PC-3 (cell line): ENCODE results near the gene NUPR1. TPM values are rescaled to one million over a fixed set of nuclear protein-coding genes. Genes with fewer than 3 reads are reported as not detected.

Experiments used
- ATAC-seq: fragments of 200-7000 bp; cut with Tn5 transposase; 2 replicates; pipeline ENCODE4 v1.9.1; 2020; ENCODE audit warnings: mild to moderate bottlenecking, moderate library complexity
- BruUV-seq: library from RNA; stranded (reverse); fragments of 400-500 nt; replicated peaks from 2 replicates; lab custom pipeline; 2021; lab: Mats Ljungman, UMichigan
- CTCF ChIA-PET: fragments of 300-600 bp; sonication (Branson Sonifier 250); formaldehyde crosslinking; loops from one replicate; lab custom pipeline; 2022; ENCODE audit warnings: antibody characterized with exemption; lab: Charles Lee
- POLR2A ChIA-PET: fragments of 300-600 bp; sonication (Branson Sonifier 250); formaldehyde crosslinking; loops from one replicate; lab custom pipeline; 2022; ENCODE audit warnings: antibody characterized with exemption; ENCODE audit not compliant: unreplicated experiment; lab: Charles Lee
- DNase-seq: peaks from one replicate; pipeline ENCODE4 v3.0.0-alpha.2; 2015
- H2AFZ ChIP-seq: fragments of 300-600 bp; sonication (generic); 2 replicates; pipeline ENCODE4 v1.6.0; 2016; ENCODE audit warnings: antibody characterized with exemption, low read length
- H3F3A ChIP-seq: fragments of 300-600 bp; sonication (generic); one replicate; pipeline ENCODE4 v1.6.0; 2017; ENCODE audit warnings: antibody characterized with exemption, low read length, control low read depth, mild to moderate bottlenecking; ENCODE audit not compliant: unreplicated experiment
- H3K27ac ChIP-seq: fragments of 300-600 bp; sonication (generic); 2 replicates; pipeline ENCODE4 v1.5.1; 2016; ENCODE audit warnings: mild to moderate bottlenecking, low read length
- H3K27me3 ChIP-seq: fragments of 300-600 bp; sonication (generic); 2 replicates; pipeline ENCODE4 v1.6.1; 2016; ENCODE audit warnings: low read length, mixed read lengths
- H3K36me3 ChIP-seq: fragments of 300-600 bp; sonication (generic); 2 replicates; pipeline ENCODE4 v1.6.1; 2016; ENCODE audit warnings: low read depth, mixed run types, low read length, mixed read lengths
- H3K4me1 ChIP-seq: fragments of 300-600 bp; sonication (generic); 2 replicates; pipeline ENCODE4 v1.5.1; 2016; ENCODE audit warnings: low read length; ENCODE audit not compliant: insufficient read depth
- H3K4me2 ChIP-seq: fragments of 300-600 bp; sonication (generic); 2 replicates; pipeline ENCODE4 v1.6.0; 2016; ENCODE audit warnings: low read length
- H3K4me3 ChIP-seq: fragments of 300-600 bp; sonication (generic); 2 replicates; pipeline ENCODE4 v1.5.1; 2016; ENCODE audit warnings: mild to moderate bottlenecking, low read length, mixed read lengths
- H3K79me2 ChIP-seq: fragments of 300-600 bp; sonication (generic); 2 replicates; pipeline ENCODE4 v1.6.1; 2017; ENCODE audit warnings: low read length, mixed read lengths
- H3K9ac ChIP-seq: fragments of 300-600 bp; sonication (generic); 2 replicates; pipeline ENCODE4 v1.6.0; 2016; ENCODE audit warnings: mild to moderate bottlenecking, low read length
- H3K9me2 ChIP-seq: fragments of 300-600 bp; sonication (generic); replicated peaks from 2 replicates; pipeline ENCODE4 v1.6.1; 2016; ENCODE audit warnings: mixed run types, low read length, mixed read lengths
- H3K9me3 ChIP-seq: fragments of 300-600 bp; sonication (generic); 2 replicates; pipeline ENCODE4 v1.6.1; 2016; ENCODE audit warnings: low read length, mixed read lengths
- H4K20me1 ChIP-seq: fragments of 300-600 bp; sonication (generic); 2 replicates; pipeline ENCODE4 v1.6.1; 2016; ENCODE audit warnings: low read length, mixed read lengths
- EZH2 ChIP-seq: fragments of 300-600 bp; sonication (generic); IDR thresholded peaks from one replicate; pipeline ENCODE4 v1.6.1; 2017; ENCODE audit warnings: antibody characterized with exemption, mild to moderate bottlenecking, low read length; ENCODE audit not compliant: unreplicated experiment
- EZH2phosphoT487 ChIP-seq: fragments of 300-600 bp; sonication (generic); IDR thresholded peaks from 2 replicates; pipeline ENCODE4 v1.6.1; 2018; ENCODE audit warnings: mild to moderate bottlenecking, antibody characterized with exemption, low read length, borderline replicate concordance
- intact Hi-C: fragments of 100-400 bp; cut with micrococcal nuclease; formaldehyde crosslinking; loops from 2 replicates; pipeline ENCODE4 v1.9.0; 2023
- total RNA-seq: library from RNA; depleted of rRNA; stranded (reverse); fragments of >200 nt; gene quantifications from 2 replicates; pipeline ENCODE4 v1.2.3, GENCODE V29; 2014
- TF ChIP-seq, protein P1 (sequence below): fragments of 300-600 bp; sonication (generic); conservative IDR thresholded peaks from 2 replicates; pipeline ENCODE4 v1.5.1; 2017; ENCODE audit warnings: antibody characterized with exemption, low read depth, mild to moderate bottlenecking, low read length

The NUPR1 gene
- total RNA-seq, 1 experiment from 2014 or later = 16.5 TPM

DNA sequence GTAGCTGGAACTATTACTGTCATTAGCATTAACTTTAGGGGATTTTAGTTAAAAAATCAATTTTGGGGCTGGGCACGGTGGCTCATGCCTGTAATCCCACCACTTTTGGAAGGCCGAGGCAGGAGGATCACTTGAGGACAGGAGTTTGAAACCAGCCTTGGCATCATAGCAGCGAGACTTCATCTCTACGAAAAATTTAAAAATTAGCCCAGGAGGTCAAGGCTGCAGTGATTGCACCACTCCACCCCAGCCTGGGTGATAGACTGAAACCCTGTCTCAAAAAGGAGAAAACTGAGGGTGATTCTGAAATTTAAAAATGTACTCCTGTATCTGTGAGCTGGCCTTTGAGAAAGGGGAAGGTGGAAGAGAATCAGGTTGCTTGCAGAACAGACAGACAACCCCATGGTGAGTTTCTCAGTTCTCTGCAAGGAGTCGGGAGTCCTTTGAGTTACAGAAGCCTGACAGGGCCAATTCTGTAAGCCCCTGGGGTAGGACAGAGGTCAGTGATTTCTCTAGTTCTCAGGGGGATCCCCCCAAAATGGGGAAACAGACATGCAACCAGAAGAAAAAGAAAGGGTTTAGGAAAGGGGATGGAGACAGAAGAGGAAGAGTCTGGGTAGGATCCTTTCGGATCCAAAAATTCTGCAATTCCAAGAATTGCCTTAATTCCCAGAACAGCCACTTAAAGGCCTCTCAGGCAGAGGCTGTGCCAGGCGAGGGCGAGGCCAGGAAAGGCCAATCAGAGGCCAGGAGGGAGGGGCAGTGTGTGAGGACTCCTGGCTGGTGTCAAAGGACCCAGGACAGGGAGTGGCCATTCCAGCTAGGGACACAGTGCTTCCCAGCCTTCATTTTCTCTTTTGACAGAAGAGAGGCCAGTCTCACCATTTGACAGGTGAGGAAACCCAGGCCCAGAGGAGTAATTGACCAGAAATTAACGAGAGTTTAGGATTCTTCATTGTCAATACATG is 6.7 kb downstream of the NUPR1 start:
- Histone ChIP-seq H3K27me3 (no peaks in the 10 kb centered on the region), H3K9ac (no peak overlapping the region), H3K4me3 (no peak overlapping the region), H3K9me3 (no peaks in the 10 kb centered on the region), H3K4me2 (no peak overlapping the region), H2AFZ (no peak overlapping the region), H3K79me2 (no peaks in the 10 kb centered on the region), H3F3A (no peaks in the 10 kb centered on the region), H3K4me1 (no peaks in the 10 kb centered on the region), H4K20me1 (no peaks in the 10 kb centered on the region), H3K9me2 (no peaks in the 10 kb centered on the region), H3K27ac (no peak overlapping the region), H3K36me3 (no peaks in the 10 kb centered on the region)
- TF ChIP-seq, protein P1, sequence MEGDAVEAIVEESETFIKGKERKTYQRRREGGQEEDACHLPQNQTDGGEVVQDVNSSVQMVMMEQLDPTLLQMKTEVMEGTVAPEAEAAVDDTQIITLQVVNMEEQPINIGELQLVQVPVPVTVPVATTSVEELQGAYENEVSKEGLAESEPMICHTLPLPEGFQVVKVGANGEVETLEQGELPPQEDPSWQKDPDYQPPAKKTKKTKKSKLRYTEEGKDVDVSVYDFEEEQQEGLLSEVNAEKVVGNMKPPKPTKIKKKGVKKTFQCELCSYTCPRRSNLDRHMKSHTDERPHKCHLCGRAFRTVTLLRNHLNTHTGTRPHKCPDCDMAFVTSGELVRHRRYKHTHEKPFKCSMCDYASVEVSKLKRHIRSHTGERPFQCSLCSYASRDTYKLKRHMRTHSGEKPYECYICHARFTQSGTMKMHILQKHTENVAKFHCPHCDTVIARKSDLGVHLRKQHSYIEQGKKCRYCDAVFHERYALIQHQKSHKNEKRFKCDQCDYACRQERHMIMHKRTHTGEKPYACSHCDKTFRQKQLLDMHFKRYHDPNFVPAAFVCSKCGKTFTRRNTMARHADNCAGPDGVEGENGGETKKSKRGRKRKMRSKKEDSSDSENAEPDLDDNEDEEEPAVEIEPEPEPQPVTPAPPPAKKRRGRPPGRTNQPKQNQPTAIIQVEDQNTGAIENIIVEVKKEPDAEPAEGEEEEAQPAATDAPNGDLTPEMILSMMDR = no peak
- no peak for TF ChIP-seq EZH2
- TF ChIP-seq EZH2phosphoT487 = no peak
- CTCF ChIA-PET = no interaction called here
- ATAC-seq (peak; percentile 71), DNase-seq (no peak)
- BruUV-seq = no TSS peak
- intact Hi-C loops = no loop called here
- POLR2A ChIA-PET = no interaction called here

DNA sequence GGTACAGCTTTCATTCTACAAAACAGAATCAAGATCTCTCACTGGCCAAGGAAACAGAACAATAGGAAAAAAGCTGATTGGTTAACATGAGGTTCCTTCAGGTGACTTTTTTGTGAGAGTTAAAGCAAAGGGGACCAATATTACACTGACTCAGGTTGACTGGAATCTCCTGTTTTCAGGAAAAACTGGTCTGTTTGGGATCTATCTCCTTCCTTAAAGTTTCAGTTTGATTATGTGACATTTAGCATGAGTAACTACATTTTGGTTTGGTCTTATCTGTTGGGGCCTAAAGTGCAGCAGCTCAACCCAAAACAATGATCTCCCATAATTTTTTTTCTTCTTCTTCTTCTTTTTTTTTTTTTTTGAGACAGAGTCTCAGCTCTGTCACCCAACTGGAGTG is 9.7 kb downstream of the NUPR1 start:
- no peaks in the 10 kb centered on the region for H3K27me3 ChIP-seq
- POLR2A ChIA-PET = no interaction called here
- no peaks in the 10 kb centered on the region for H3K36me3 ChIP-seq
- TF ChIP-seq EZH2phosphoT487 = no peak
- TF ChIP-seq, protein P1 = no peak
- no peak for TF ChIP-seq EZH2
- H3F3A ChIP-seq = no peaks in the 10 kb centered on the region
- H3K9me3 ChIP-seq = no peaks in the 10 kb centered on the region
- no TSS peak for BruUV-seq
- H3K79me2 ChIP-seq = no peaks in the 10 kb centered on the region
- H2AFZ ChIP-seq = no peak overlapping the region
- no peak overlapping the region for H3K27ac ChIP-seq
- CTCF ChIA-PET = no interaction called here
- peak; percentile 28 for DNase-seq
- intact Hi-C loops = no loop called here
- no peak overlapping the region for H3K4me3 ChIP-seq
- H3K9ac ChIP-seq = no peak overlapping the region
- no peaks in the 10 kb centered on the region for H4K20me1 ChIP-seq
- H3K4me2 ChIP-seq = no peak overlapping the region
- ATAC-seq = no peak
- no peaks in the 10 kb centered on the region for H3K4me1 ChIP-seq
- no peaks in the 10 kb centered on the region for H3K9me2 ChIP-seq

DNA sequence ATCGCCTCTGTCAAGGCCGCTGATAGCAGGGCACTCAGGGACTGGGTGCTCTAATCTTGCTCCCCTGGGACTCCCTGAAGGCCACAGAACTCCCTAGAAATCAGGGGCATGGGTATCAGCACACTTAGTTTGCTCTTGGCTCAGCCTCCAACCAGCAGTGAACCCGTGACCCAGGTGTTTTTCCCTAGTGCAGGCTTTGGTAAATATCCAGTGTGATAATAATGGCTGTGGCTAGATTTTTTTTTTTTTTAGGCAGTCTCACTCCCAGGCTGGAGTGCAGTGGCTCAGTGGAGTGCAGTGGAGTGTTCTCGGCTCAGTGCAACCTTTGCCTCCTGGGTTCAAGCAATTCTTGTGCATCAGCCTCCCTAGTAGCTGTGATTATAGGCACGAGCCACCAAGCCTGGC is 10.3 kb downstream of the NUPR1 start:
- no peaks in the 10 kb centered on the region for H3K36me3 ChIP-seq
- H3K79me2 ChIP-seq = no peaks in the 10 kb centered on the region
- no peak overlapping the region for H2AFZ ChIP-seq
- CTCF ChIA-PET = no interaction called here
- ATAC-seq (no peak), DNase-seq (no peak)
- H4K20me1 ChIP-seq = no peaks in the 10 kb centered on the region
- POLR2A ChIA-PET = no interaction called here
- BruUV-seq = no TSS peak
- H3K9me2 ChIP-seq = no peaks in the 10 kb centered on the region
- intact Hi-C loops = no loop called here
- no peak overlapping the region for H3K4me3 ChIP-seq
- H3K9ac ChIP-seq = no peak overlapping the region
- H3K9me3 ChIP-seq = no peaks in the 10 kb centered on the region
- H3F3A ChIP-seq = no peaks in the 10 kb centered on the region
- no peak for TF ChIP-seq EZH2phosphoT487
- TF ChIP-seq, protein P1 = no peak
- TF ChIP-seq EZH2 = no peak
- H3K4me1 ChIP-seq = no peaks in the 10 kb centered on the region
- no peaks in the 10 kb centered on the region for H3K27me3 ChIP-seq
- no peak overlapping the region for H3K27ac ChIP-seq
- no peak overlapping the region for H3K4me2 ChIP-seq
